GM12891 (cell line): Measurements from ENCODE around the gene EHD2.
A peak's percentile ranks its signal among the peaks of the same experiment; 100 is the strongest.
"Not testable (repeated sequence)": the region's sequence is repeated elsewhere in the genome, so short reads cannot be mapped to it uniquely, and the experiment has no call there.

ENCODE experiments used
- DNase-seq: peaks from one replicate; pipeline ENCODE4 v3.0.0; 2011; ENCODE audit warnings: low spot score; ENCODE audit not compliant: insufficient read length
- FAIRE-seq: peaks from 2 replicates; lab custom pipeline; 2011; peaks lifted over from hg19 to GRCh38; lab: Jason Lieb, UNC
- PAX5 ChIP-seq: IDR thresholded peaks from 2 replicates; pipeline ENCODE4 v1.6.1; 2011; ENCODE audit warnings: low read length, moderate library complexity, mild to moderate bottlenecking; ENCODE audit not compliant: insufficient read depth, severe bottlenecking
- POLR2A ChIP-seq: IDR thresholded peaks from 2 replicates; pipeline ENCODE4 v1.6.1; 2011; ENCODE audit warnings: low read depth, low read length, control low read depth
- POLR2AphosphoS5 ChIP-seq: IDR thresholded peaks from 2 replicates; pipeline ENCODE4 v1.6.1; 2011; ENCODE audit warnings: low read depth, low read length, control low read depth
- POU2F2 ChIP-seq: IDR thresholded peaks from 2 replicates; pipeline ENCODE4 v1.6.1; 2011; ENCODE audit warnings: low read depth, mild to moderate bottlenecking, control low read depth, low read length, moderate library complexity
- SPI1 ChIP-seq: IDR thresholded peaks from 2 replicates; pipeline ENCODE4 v1.6.1; 2011; ENCODE audit warnings: low read depth, low read length, control low read depth
- TAF1 ChIP-seq: IDR thresholded peaks from 2 replicates; pipeline ENCODE4 v1.6.1; 2011; ENCODE audit warnings: low read depth, low read length, control low read depth

Gene EHD2

DNA sequence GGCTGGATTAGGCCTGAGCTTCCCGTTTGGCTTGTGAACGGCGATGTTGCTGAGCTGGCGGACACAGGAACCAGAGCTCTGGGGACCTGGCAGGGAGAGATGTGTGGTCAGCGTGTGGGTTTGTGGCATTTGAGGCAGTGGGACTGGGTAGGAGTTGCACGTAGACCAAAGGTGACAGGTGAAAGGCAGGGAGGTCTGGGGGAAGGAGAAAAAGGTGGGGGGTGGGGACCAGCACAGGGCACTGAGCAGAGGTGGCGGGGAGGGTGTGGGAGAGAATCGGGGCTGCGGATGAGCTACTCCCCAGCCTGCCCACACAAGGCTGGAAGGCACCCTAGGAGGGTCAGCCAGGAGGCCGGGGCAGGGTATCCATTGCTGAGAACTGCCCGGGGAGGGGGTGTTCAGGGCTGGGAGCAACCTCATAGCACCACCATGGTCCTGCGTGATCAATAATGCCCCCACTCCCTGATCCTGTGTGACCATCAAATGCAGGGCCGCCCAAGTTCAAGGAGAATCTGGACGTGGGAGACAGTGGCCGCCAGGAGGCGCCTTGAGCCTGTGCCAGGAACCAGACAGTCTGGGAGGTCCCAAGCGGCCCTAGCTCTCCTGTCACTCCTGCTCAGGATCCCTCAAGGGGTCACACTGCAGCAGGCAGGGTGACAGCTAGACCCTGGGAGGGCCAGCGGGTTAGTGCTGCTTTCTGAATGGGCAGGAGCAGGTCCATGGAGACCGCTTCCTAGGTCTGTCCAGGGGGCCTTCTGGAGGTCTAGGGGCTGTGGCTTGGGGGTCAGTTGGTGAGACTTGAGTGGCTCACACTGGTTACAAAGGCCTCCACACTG is 52.5 kb downstream of the EHD2 start:
- DNase-seq (no peak), FAIRE-seq (peak; percentile 43)
- TF ChIP-seq POLR2AphosphoS5 (no peak), POLR2A (no peak), PAX5 (no peak), SPI1 (no peak), TAF1 (no peak), POU2F2 (no peak)

DNA sequence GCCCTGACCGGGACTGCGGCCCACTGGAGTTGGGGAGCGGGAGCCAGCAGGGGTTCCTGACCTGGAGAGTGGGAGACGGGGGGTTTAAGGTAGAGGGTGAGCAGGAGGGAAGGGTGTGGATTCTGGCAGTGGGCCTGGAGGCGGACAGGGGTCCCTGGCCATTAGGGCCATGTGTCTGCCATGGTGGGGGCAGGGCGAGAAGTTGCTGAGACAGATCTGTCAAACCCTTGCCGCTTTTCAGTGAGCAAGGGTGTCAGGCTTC is 53.1 kb downstream of the EHD2 start:
- no peak for DNase-seq
- TF ChIP-seq POU2F2 (no peak), POLR2A (no peak), POLR2AphosphoS5 (no peak), SPI1 (no peak), PAX5 (no peak), TAF1 (no peak)
- FAIRE-seq: no peak

DNA sequence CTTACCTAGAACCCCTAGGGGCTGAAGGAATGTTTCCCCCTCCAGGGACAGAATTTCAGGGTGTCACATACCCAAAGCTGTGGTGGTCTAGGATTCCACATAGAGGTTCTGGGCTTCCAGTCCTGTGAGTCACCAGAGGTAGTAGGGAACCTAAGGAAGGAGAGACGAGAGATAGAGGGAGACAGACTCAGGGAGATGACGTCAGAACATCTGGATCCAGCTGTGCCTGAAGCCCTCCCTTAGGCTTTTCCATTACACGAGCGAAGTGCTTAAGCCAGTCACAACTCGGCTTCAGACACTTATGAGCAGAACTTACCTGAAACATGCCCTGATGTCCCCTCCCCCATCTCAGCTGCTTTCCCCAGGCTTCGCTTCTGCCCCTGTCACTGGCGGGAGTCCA is 53.4 kb downstream of the EHD2 start:
- DNase-seq: no peak
- FAIRE-seq: no peak
- TF ChIP-seq POLR2AphosphoS5: no peak
- no peak for TF ChIP-seq POU2F2
- no peak for TF ChIP-seq PAX5
- TF ChIP-seq POLR2A: no peak
- no peak for TF ChIP-seq TAF1
- TF ChIP-seq SPI1: no peak

DNA sequence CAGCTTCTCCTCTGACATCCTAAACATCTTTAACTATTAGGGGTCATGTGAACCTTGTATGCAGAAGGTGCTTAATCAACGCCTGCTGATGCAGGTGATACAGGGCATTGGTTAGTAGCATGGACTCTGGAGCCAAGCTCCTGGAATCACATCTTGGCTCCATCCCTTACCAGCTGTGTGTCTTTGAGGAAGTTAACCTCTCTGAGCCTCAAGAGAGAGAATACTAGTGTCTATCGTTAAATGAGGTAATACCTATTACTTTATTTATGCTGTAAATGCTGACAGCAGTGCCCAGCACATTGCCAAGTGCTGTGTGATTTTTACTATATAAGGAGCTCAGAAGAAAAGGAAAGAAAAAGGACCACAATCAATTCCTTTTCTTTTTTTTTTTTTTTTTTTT is 54.1 kb downstream of the EHD2 start:
- FAIRE-seq: no peak
- TF ChIP-seq TAF1 (no peak), POLR2A (no peak), PAX5 (no peak), POU2F2 (no peak), SPI1 (no peak), POLR2AphosphoS5 (no peak)

DNA sequence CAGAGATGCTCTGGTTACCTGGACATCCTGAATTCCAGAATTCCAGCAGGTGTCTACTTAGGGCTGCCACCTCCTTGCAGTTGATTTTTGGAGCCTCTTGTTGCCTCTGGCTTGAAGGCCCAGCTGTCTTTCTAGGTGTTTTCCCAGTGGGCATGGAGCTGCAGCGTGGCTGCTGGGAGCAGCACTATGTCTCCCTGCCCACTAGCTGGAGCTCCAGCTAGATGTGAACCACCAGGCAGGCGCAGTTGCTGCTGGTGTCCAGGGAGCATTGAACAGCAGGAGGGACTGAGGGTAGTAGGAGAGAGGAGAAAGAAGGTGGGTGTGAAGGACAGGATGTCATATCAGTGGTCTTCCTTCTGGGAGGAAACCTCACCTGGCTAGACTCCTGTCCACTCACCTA is 55.4 kb downstream of the EHD2 start:
- TF ChIP-seq SPI1 (no peak), POLR2A (no peak), PAX5 (no peak), TAF1 (no peak), POU2F2 (no peak), POLR2AphosphoS5 (no peak)
- DNase-seq (no peak), FAIRE-seq (no peak)

More for the DNA sequence above, 54.1 kb downstream of the EHD2 start:
- no peak for DNase-seq

DNA sequence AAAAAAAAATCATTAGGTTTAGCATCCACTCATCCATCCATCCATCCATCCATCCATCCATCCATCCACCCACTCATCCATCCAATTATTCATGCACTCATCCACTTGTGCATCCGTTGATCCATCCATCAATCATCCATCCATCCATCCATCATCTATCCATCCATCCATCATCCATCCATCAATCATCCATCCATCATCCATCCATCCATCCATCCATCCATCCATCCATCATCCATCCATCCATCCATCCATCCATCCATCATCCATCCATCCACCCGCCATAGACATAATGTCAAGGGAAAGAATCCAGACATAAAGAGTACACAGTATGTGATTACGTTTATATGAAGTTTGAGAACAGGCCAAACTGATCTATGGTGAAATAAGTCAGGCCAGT is 56.3 kb downstream of the EHD2 start:
- TF ChIP-seq POLR2AphosphoS5: no peak
- TF ChIP-seq PAX5: no peak
- no peak for TF ChIP-seq TAF1
- TF ChIP-seq POU2F2: no peak
- TF ChIP-seq POLR2A: no peak
- no peak for TF ChIP-seq SPI1
- DNase-seq: no peak

DNA sequence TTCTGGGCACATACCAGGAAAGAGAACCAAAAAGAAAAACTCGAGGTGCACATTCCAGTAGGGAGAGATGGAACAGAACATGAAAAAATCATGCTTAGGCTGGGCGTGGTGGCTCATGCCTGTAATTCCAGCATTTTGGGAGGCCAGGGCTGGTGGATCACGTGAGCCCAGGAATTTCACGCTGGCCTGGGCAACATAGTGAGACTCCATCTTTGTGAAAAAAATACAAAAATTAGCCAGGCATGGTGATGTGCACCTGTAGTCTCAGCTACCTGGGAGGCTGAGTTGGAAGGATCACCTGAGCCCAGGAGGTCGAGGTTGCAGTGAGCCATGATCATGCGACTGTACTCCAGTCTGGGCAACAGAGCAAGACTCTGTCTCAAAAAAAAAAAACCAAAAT is 58.1 kb downstream of the EHD2 start:
- not testable (repeated sequence) for FAIRE-seq

More for the DNA sequence above, 56.3 kb downstream of the EHD2 start:
- FAIRE-seq: no peak

DNA sequence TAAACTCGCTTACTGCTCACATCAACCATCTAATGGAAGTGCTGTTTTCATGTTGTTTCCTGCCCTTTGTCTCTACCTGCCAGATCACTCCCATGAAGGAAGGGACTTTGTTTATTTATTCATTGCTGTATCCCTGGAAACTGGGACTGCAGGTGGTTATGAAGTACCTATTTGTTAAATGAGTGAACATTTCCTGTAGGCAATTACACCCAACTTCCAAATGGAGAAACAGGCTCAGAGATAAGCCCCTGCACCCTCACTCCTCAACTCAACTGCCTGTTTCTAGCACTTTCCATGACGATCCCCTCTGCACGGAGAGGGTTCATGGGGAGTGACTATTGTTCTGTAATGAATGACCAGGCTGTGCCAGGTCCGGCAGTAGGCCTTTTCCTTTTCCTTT is 63.3 kb downstream of the EHD2 start:
- FAIRE-seq (no peak), DNase-seq (no peak)
- no peak for TF ChIP-seq TAF1
- TF ChIP-seq SPI1: no peak
- no peak for TF ChIP-seq POLR2A
- TF ChIP-seq POU2F2: no peak
- TF ChIP-seq POLR2AphosphoS5: no peak
- TF ChIP-seq PAX5: no peak

More for the DNA sequence above, 58.1 kb downstream of the EHD2 start:
- DNase-seq: not testable (repeated sequence)

DNA sequence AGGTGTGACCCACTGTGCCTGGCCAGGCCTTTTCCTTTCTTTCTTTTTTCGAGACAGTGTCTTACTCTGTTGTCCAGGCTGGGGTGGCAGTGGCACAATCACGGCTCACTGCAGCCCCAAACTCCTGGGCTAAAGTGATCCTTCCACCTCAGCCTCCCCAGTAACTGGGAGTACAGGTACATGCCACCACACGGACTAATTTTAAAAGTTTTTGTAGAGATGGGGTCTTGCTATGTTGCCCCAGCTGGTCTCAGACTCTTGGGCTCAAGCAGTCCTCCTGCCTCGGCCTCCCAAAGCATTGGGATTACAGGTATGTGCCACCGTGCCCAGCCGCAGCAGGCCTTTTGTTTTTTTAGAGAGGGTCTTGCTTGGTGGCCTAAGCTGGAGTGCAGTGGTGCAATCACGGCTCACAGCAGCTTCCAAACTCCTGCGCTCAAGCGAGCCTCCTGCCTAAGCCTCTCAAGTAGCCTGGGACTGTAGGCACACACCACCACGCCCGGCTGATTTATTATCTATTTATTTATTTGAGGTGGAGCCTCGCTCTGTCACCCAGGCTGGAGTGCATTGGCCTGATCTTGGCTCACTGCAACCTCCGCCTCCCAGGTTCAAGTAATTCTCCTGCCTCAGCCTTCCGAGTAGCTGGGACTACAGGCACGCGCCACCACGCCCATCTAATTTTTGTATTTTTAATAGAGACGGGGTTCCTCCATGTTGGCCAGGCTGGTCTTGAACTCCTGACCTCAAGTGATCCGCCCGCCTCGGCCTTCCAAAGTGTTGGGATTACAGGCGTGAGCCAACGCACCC is 64.2 kb downstream of the EHD2 start:
- not testable (repeated sequence) for DNase-seq, FAIRE-seq

DNA sequence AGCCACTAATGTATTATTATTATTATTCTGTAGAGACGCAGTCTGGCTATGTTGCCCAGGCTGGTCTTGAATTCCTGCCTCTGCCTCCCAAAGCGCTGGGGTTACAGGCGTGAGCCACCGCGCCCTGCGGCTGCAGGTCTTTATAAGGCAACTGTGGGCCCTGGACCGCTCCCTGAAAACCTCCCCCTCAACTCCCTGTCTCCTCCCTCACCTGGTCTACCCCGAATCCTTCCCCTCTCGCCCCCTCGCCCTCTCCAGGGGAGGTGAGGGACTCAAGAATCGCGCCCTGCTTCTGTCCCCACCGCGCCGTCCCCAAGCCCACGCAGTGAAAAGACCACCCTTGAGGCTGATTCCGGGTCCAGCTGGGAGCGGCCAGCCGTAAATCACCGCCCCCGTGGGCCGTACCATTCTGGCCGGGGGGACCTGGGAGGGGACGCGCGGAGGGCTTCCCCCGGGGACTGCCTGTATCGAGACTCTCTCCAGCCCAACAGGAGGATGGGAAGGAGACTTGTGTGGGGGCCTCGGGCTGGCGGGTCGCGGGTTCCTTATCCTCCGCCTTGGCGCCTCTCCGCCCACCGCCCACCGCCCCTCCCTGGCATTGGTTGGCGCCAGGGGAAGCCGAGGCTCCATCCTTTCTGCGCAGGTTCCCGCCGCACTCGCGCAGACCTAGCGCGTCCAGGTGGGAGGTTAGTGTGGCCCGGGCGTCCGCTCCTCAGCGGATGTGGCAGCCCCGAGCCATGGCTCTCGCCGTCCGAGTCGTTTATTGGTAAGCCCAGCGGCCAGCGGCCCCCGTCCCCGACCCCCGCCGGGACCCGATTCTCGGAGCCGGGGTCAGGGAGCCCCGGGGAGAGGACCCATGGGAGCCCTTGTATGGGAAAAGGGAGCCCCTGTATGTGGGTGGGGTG is 65.1 kb downstream of the EHD2 start, which contains the start of gene SELENOW:
SELENOW (plus strand) TSS at position 655 of the 905 bp plus-strand sequence; CDS start at position 738, 83 bp downstream.
- FAIRE-seq (peak; percentile 92), DNase-seq (peak; percentile 98)
- peak; percentile 92 for TF ChIP-seq POLR2A
- TF ChIP-seq POU2F2: peak; percentile 59; the same call in 1 of the 2 replicates
- TF ChIP-seq PAX5: peak; percentile 94
- TF ChIP-seq TAF1: peak; percentile 87
- peak; percentile 94 for TF ChIP-seq POLR2AphosphoS5
- no peak for TF ChIP-seq SPI1
